Endothelial cell of umbilical vein (primary cell): ENCODE measurements around the gene CELA3B. TPM values are rescaled to one million over a fixed set of nuclear protein-coding genes. Genes with fewer than 3 reads are reported as not detected.
"Not testable (repeated sequence)": the region's sequence is repeated elsewhere in the genome, so short reads cannot be mapped to it uniquely, and the experiment has no call there.

Experiments used
- BruUV-seq: library from RNA; stranded (reverse); fragments of 400-500 nt; replicated peaks from 2 replicates; lab custom pipeline; 2021; lab: Mats Ljungman, UMichigan
- CTCF ChIA-PET: fragments of 300-600, 350-600 bp; sonication (Branson Sonifier 250); formaldehyde crosslinking; loops from one replicate; lab custom pipeline; 2021; ENCODE audit warnings: antibody characterized with exemption, inconsistent platforms; lab: Charles Lee
- POLR2A ChIA-PET: fragments of 300-600, 350-600 bp; sonication (Branson Sonifier 250); formaldehyde crosslinking; loops from one replicate; lab custom pipeline; 2021; ENCODE audit warnings: antibody characterized with exemption, inconsistent platforms; lab: Charles Lee
- DNase-seq: peaks from one replicate; pipeline ENCODE4 v3.0.0-alpha.2; 2011; ENCODE audit warnings: low read depth, low spot score
- FAIRE-seq: peaks from 2 replicates; lab custom pipeline; 2011; peaks lifted over from hg19 to GRCh38; lab: Jason Lieb, UNC
- H2AFZ ChIP-seq: 2 replicates; pipeline ENCODE4 v1.6.0; 2012; ENCODE audit warnings: low read depth, low read length, control low read depth, inconsistent platforms
- H3K27ac ChIP-seq: 2 replicates; pipeline ENCODE4 v1.5.1; 2011; ENCODE audit warnings: low read depth, mild to moderate bottlenecking, control low read depth, low read length, moderate library complexity; ENCODE audit not compliant: insufficient read depth
- H3K27me3 ChIP-seq, 2 experiments: 2 replicates each; pipeline versions ENCODE4 v1.6.0 to v1.6.1; 2011; ENCODE audit warnings: low read length in 2 of 2, mixed read lengths in 1 of 2; ENCODE audit not compliant: control insufficient read depth in 2 of 2, insufficient read depth in 2 of 2
- H3K36me3 ChIP-seq, 2 experiments: 2 replicates in 1 of 2; 3 replicates in 1 of 2; pipeline ENCODE4 v1.5.1; 2011; ENCODE audit warnings: low read length in 2 of 2, mild to moderate bottlenecking in 1 of 2, moderate library complexity in 1 of 2; ENCODE audit not compliant: control insufficient read depth in 2 of 2, insufficient read depth in 2 of 2; ENCODE audit errors: extremely low read depth in 1 of 2
- H3K4me1 ChIP-seq: 3 replicates; pipeline ENCODE4 v1.5.1; 2011; ENCODE audit warnings: mild to moderate bottlenecking, low read length; ENCODE audit not compliant: control insufficient read depth, insufficient read depth; ENCODE audit errors: extremely low read depth
- H3K4me2 ChIP-seq: 2 replicates; pipeline ENCODE4 v1.6.1; 2011; ENCODE audit warnings: low read length, control low read depth, mixed read lengths; ENCODE audit not compliant: insufficient read depth
- H3K4me3 ChIP-seq, 3 experiments: fragments of 200-600 bp in 1 of 3; sonication (generic), shearing (Covaris generic) in 1 of 3; replicated peaks in 1 of 3; 2 replicates each; pipeline ENCODE4 v1.5.1; 2011 to 2016; ENCODE audit warnings: control low read depth in 3 of 3, low read length in 3 of 3, mild to moderate bottlenecking in 2 of 3, inconsistent platforms in 1 of 3, low read depth in 1 of 3, moderate library complexity in 1 of 3; ENCODE audit not compliant: insufficient read depth in 1 of 3
- H3K79me2 ChIP-seq: 2 replicates; pipeline ENCODE4 v1.6.0; 2012; ENCODE audit warnings: low read length, inconsistent platforms; ENCODE audit not compliant: control insufficient read depth, insufficient read depth
- H3K9ac ChIP-seq: replicated peaks from 2 replicates; pipeline ENCODE3; 2011; ENCODE audit warnings: low read length, control low read depth; ENCODE audit not compliant: insufficient read depth; ENCODE audit errors: extremely low read depth
- H3K9me1 ChIP-seq: replicated peaks from 3 replicates; pipeline ENCODE4 v1.6.0; 2011; ENCODE audit warnings: mild to moderate bottlenecking, low read length; ENCODE audit not compliant: control insufficient read depth, insufficient read depth; ENCODE audit errors: extremely low read depth
- H3K9me3 ChIP-seq: replicated peaks from 2 replicates; pipeline ENCODE4 v1.5.1; 2012; ENCODE audit warnings: low read length, inconsistent platforms; ENCODE audit not compliant: control insufficient read depth, insufficient read depth
- H4K20me1 ChIP-seq: replicated peaks from 2 replicates; pipeline ENCODE3; 2011; ENCODE audit warnings: mild to moderate bottlenecking, low read length; ENCODE audit not compliant: control insufficient read depth, insufficient read depth; ENCODE audit errors: extremely low read depth
- dilution Hi-C: fragments of 300-500 bp; cut with MboI; formaldehyde crosslinking; loops from one replicate; pipeline ENCODE4 v1.15.0; 2019; ENCODE audit warnings: low sequenced_read_pairs; ENCODE audit not compliant: extremely low pct_ligation_motif_present
- intact Hi-C: fragments of 100-400 bp; cut with micrococcal nuclease; formaldehyde crosslinking; loops from one replicate; pipeline ENCODE4 v1.10.0; 2022
- polyA plus RNA-seq, 4 experiments: library from polyadenylated mRNA; depleted of rRNA in 3 of 4; stranded (reverse) in 3 of 4; unstranded in 1 of 4; fragments of >200 nt; gene quantifications; 2 replicates each; pipeline versions ENCODE4 v1.2.1 to v1.2.3, GENCODE V29; 2011 to 2012; ENCODE audit warnings: missing spikeins in 1 of 4
- total RNA-seq: library from RNA; stranded (reverse); gene quantifications from 2 replicates; pipeline ENCODE4 v1.2.3, GENCODE V29; 2021

CELA3B gene
- total and polyA plus RNA-seq, 2 donors (not counting 3 experiments of a cell fraction or from before 2014, with no cell fraction given): 0.32 TPM; not detected in 1

DNA sequence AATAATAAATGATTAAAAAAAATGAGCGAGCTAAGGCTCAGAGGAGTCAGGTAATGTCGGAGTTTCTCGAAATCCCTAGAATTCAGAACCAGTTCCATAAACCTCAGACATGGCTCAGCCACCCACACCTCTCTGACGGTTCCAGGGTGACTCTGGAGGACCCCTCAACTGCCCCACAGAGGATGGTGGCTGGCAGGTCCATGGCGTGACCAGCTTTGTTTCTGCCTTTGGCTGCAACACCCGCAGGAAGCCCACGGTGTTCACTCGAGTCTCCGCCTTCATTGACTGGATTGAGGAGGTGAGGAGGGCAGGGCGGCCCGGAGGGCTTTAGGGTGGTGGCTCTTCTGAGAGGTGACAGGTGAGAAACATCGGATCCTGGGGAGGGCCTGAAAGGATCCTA, 9.6 kb downstream of the CELA3B start:
- H3K27me3 ChIP-seq, H3K36me3 ChIP-seq, dilution Hi-C loops, intact Hi-C loops, H3K9ac ChIP-seq, DNase-seq, BruUV-seq, H3K4me2 ChIP-seq, H2AFZ ChIP-seq, H3K4me3 ChIP-seq, POLR2A ChIA-PET, H4K20me1 ChIP-seq, H3K4me1 ChIP-seq, FAIRE-seq, H3K27ac ChIP-seq, H3K79me2 ChIP-seq, CTCF ChIA-PET, H3K9me3 ChIP-seq, H3K9me1 ChIP-seq: not testable (repeated sequence)

DNA sequence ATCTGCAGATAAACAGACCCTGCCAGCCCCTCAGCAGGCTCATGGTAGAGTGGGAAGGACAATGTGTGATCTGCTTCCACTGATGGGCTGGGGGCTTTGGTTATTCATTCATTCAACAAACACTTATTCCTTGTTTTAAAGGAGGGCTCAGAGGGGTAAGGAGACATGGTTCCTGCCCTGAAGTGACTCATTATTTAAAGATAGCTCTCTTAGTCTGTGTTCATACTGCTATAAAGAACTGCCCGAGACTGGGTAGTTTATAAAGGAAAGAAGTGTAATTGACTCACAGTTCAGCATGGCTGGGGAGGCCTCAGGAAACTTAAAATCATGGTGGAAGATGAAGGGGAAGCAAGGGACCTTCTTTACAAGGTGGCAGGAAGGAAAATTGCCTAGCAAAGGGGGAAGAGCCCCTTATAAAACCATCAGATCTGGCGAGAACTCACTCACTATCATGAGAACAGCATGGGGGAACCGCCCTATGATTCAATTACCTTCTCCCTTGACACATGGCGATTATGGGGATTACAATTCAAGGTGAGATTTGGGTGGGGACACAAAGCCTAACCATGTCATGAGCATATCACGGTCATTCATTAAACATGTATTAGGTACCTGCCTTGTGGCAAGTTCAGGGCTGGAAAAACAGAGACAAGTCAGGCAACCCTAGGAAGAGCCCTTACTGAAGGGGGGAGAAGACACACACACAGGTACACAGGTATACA, 13.0 kb downstream of the CELA3B start:
- BruUV-seq, POLR2A ChIA-PET: not testable (repeated sequence)
- peak; percentile 64 for FAIRE-seq

DNA sequence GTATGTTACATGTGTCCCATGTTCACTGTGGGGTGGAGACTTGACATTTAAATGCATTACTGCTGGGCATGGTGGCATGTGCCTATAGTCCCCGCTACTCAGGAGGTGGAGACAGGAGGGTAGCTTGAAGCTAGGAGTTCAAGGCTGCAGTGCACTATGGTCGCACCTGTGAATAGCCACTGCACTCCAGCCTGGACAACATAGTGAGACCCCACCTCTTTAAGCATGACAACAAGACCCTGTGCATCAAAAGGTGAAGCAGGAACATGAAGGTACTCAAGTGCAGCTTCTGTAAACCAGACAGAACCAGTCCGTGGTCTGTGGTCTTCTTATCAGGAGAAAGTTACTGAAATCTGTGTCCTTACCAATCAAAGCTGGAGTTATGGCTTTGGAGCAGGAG, 15.4 kb downstream of the CELA3B start:
- H3K4me3 ChIP-seq, H4K20me1 ChIP-seq, H3K27me3 ChIP-seq, H3K36me3 ChIP-seq, H3K79me2 ChIP-seq, BruUV-seq, H3K9ac ChIP-seq, H3K9me3 ChIP-seq, FAIRE-seq, POLR2A ChIA-PET, H3K9me1 ChIP-seq, dilution Hi-C loops, DNase-seq, H2AFZ ChIP-seq, H3K27ac ChIP-seq, H3K4me2 ChIP-seq: not testable (repeated sequence)
- H3K4me1 ChIP-seq: peaks cover 10% of the 10 kb centered on the region
- intact Hi-C loops: loop anchor here (1.0 kb wide), 1 partner anchor 24 kb away; no protein-coding TSS in a partner anchor
- CTCF ChIA-PET: interaction anchor here (0.6 to 0.9 kb wide), 2 partner anchors 23 to 33 kb away, joined by 3 to 5 read pairs; no protein-coding TSS in a partner anchor

More for the DNA sequence above, 13.0 kb downstream of the CELA3B start:
- CTCF ChIA-PET, H4K20me1 ChIP-seq, H3K9me1 ChIP-seq, DNase-seq, H3K4me2 ChIP-seq, H3K79me2 ChIP-seq, H3K4me1 ChIP-seq, H3K9me3 ChIP-seq, H3K27ac ChIP-seq, H3K27me3 ChIP-seq, H3K9ac ChIP-seq, H3K36me3 ChIP-seq, dilution Hi-C loops, H2AFZ ChIP-seq, H3K4me3 ChIP-seq, intact Hi-C loops: not testable (repeated sequence)

DNA sequence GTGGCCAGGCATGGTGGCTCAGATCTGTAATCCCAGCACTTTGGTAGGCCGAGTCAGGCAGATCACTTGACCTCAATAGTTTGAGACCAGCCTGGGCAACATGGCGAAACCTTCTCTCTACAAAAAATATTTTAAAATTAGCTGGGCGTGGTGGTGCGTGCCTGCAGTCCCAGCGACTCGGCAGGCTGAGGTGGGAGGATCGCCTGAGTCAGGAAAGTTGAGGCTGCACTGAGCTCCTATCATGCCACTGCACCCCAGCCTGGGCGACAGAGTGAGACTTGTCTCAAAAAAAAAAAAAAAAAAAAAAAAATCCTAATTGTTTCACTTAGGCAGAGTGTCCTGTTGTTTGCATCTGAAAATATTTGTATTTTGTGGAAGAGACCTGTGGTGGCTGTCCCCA, 17.9 kb downstream of the CELA3B start:
- H3K36me3 ChIP-seq, intact Hi-C loops, H3K27me3 ChIP-seq, H3K9me1 ChIP-seq, POLR2A ChIA-PET, H4K20me1 ChIP-seq, H2AFZ ChIP-seq, H3K4me3 ChIP-seq, H3K9ac ChIP-seq, BruUV-seq, H3K79me2 ChIP-seq, CTCF ChIA-PET, H3K27ac ChIP-seq, DNase-seq, FAIRE-seq, dilution Hi-C loops, H3K4me2 ChIP-seq, H3K9me3 ChIP-seq: not testable (repeated sequence)
- H3K4me1 ChIP-seq: peaks cover 31% of the 10 kb centered on the region
